COLO668 (cell line): Measurements from ENCODE around the gene GMIP.
"Not testable (repeated sequence)": the region's sequence is repeated elsewhere in the genome, so short reads cannot be mapped to it uniquely, and the experiment has no call there.

Source experiments
- DNase-seq: peaks from one replicate; lab custom pipeline; 2025; ENCODE audit not compliant: unreplicated experiment; lab: John Stamatoyannopoulos, UW

The GMIP gene

DNA sequence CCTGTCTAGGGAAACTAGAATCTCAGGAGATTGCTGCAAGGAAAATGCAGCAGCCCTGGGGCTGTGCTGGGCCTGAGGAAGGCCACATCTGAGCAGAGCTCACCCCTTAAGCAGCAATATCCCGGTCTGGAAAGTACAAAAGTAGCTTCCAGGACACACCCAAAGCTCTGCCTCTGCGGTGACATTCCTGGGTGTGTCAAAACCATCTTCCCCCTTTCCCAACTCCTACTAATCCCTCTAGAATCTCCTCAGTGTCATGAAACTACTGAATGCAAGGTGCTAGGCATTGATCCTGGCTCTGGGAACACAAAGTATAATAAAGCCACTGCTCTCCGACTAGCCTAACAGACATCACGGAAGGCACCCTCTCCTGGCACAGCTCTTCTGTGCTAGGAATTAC lies 30.0 kb downstream of the GMIP start:
- no peak for DNase-seq

DNA sequence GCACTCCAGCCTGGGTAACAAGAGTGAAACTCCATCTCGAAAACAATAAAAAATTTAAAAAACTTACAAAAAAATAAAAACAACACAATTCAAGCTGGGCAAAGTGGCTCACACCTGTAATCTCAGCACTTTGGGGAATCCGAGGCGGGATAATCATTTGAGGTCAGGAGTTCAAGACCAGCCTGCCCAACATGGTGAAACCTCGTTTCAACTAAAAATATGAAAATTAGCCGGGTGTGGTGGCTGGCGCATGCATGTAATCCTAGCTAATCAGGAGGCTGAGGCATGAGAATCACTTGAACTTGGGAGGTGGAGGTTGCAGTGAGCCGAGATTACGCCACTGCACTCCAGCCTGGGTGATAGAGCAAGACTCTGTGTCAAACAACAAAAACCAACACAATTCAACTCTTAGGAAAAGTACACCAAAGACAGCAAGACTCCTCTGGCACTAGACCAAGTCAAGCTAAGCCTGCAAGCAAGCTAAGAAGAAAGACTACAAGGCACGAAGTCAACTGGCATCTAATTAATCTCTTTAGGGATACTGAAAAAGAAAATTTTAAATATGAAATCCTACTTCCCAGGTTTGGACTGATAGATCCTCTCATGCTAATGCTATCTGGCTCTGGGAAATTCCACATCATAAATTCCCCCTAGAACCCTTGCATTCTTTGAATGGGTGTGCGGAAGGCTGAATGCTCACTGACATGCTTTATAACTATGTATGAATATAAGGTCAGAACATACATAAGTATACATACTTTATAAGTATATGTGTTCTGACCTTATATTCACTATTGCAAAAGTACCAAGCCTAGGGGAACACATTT lies 32.9 kb downstream of the GMIP start:
- DNase-seq, result no peak

DNA sequence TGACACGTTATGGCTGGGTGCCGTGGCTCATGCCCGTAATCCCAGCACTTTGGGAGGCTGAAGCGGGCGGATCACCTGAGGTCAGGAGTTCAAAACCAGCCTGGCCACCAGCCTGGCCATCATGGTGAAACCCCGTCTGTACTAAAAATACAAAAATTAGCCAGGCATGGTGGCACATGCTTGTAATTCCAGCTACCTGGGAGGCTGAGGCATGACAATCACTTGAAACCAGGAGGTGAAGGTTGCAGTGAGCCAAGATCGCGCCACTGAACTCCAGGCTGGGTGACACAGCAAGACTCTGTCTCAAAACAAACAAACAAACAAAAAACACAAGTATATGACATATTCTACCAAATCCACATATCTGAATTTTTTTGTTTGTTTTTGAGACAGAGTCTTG lies 36.8 kb downstream of the GMIP start:
- DNase-seq, result not testable (repeated sequence)

DNA sequence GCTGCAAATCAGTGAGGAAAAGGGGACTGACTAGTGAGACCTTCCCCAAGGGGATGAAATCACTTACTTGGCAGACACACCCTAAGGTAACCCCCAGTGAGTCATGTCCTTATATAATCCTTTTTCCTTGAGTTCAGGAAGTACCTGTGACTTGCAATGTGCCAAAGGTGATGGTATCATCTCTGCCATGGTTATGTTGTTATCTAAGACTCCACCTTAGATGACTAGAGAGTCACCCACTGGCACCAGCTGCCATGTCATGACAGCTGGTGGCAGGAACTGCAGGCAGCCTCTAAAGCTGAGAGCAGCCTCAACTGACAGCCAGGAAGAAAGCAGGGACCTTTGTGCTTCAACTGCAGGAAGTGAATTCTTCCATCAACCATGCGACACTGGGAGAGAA lies 37.4 kb downstream of the GMIP start:
- no peak for DNase-seq

DNA sequence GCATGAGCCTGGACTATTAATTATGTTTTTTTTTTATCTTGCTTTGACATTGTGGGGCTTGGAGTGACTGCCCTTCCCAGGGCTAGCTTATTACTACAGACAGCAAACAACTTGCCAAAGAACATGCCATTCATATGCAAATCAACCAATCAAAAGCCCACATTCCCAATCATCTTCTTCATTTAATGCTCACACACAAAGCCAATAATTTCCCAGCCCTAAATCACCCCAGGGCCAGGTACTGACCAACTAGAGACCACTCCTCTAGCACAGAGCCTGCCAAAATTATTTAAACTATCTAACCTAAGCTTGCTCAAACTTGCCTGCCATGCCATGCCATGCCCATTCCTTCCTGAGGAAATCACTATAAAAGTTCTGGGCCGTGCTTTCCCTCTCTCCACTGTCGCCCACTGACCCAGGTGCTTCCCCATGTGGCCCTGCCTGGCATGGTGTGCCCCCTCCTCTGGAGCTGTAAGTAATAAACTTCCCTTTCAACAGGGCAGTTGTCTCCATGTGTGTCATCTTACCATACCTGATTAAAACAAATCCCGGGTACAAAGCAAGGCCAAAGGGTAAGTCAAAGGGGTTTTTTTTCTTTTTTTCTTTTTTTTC lies 40.6 kb downstream of the GMIP start:
- no peak for DNase-seq

DNA sequence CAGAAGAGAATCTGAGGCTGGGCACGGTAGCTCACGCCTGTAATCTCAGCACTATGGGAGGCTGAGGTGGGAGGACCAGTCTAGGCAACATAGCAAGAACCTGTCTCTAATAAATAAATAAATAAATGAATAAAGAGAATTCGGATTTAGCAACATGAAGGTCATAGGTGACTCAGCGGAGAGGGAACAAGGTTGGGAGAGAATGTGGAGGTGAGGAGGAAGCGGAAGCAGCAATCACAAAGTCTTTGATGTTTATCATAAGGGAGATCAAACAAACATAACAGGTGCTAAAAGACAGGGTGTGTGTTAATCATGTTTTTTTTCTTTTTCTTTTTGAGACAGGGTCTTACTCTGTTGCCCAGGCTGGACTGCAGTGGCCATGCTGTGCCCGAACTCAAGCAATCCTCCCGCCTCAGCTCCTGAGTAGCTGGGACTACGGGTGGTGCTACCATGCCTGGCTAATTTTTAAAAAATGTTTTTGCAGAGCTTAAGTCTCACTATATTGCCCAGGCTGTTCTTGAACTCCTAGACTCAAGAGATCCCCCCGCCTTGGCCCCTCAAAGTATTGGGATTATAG lies 41.2 kb downstream of the GMIP start:
- DNase-seq, result no peak

DNA sequence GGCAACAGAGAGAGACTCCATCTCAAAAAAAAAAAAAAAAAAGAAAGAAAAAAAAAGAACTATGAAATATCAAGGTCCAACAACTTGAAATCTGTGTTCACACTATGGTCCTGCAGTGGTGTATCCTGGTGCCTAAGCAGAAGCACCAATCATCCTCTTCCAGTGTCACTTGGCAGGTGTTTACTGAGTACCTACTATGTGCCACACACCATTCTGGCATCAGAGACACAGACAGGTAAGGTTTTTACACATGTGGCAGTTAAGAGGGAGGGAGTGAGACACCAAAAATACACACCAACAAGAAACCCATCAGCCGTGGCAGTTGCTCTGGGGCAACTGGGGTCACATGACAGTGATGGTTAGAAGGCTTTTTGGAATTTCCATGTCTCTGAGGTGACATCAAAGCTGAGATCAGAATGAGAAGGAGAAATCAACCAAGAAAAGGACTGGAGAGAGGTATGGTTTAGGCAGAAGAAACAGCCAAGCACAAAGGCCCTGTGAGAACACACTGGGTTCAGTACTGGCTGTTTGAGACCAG lies 42.6 kb downstream of the GMIP start:
- DNase-seq, result no peak

DNA sequence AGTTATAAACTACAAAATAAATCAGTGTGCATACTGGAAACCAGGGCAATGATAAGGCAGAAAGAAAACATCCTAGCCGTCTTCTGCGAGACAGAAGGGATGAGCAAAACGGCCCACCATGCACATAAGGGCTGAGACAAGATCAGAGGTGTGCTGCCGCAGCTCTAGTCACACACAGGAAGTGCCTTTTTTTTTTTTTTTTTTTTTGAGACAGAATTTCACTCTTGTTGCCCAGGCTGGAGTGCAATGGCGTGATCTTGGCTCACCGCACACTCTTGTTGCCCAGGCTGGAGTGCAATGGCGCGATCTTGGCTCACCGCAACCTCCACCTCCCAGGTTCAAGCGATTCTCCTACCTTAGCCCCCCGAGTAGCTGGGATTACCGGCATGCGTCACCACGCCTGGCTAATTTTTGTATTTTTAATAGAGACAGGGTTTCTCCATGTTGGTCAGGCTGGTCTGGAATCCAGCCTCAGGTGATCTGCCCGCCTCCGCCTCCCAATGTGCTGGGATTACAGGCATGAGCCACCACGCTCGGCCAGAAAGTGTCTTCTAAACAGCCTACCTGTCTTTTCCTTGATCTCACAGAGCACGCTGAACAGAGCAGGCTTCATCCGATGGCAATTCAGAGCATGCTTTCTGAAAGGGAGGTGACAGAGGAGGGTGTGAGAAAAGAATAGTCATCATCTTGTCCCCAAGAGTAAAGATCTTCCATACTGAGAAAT lies 44.6 kb downstream of the GMIP start:
- not testable (repeated sequence) for DNase-seq

DNA sequence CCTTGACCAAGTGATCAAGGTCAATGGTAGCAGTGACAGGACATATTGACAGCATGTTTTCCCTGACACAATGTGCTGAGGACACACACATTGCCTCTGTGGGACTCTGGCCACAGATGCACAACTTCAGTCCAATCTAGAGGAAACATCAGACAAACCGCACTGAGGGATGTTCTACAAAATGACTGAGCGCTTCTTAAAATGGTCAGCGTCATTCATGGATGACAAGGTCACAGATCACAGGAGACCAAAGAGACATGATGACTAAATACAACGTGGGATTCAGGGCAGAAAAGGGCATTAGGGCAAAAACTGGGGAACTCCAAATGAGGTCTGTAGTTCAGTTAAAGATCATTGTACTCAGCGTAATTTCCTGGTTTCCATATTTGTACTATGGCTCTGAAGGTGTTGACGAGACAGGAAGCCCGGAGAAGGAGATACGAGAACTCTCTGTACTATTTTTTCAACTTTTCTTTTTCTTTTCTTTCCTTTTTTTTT lies 45.6 kb downstream of the GMIP start:
- DNase-seq, result no peak

DNA sequence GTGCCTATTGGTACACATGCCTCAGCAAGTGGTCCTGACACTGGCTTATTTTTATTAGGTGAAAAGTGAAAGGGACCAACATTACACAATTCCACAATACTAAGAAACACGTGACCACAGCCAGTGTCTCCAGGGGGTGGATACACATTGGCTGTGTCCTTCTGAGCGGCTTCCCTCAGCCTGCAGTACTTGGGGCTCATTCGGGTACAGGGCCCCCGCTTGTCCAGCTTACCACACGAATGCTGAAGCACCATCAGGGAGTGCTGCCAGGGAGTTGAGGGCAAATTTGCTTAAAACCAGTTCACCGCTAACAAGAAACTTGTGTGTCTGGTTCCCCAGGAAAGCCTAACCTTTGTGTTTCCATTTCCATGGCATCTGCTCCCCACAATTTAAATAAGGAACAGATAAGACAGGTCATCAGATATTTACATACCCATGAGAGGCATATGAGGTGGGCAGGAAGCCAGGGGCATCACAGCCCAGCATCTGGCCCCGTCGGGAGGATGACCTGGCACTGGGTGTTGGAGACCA lies 48.2 kb downstream of the GMIP start:
- DNase-seq, result no peak

DNA sequence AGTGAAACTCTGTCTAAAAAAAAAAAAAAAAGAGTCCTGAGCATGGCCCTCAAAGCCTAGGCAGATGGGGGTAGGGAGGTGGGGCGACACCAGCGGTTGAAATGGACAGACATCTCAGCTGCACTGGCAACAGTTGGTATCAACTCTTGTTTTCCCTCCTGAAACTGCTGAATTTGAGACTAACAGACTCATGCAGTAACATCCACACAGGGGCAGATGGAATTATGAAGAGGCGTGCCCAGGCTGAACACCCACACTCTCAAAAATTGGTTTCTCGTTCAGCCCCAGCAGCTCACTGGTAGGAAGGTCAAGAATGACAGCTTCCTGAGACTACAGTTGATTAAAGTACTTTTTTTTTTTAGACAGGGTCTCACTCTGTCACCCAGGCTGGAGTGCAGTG lies 49.1 kb downstream of the GMIP start:
- no peak for DNase-seq

DNA sequence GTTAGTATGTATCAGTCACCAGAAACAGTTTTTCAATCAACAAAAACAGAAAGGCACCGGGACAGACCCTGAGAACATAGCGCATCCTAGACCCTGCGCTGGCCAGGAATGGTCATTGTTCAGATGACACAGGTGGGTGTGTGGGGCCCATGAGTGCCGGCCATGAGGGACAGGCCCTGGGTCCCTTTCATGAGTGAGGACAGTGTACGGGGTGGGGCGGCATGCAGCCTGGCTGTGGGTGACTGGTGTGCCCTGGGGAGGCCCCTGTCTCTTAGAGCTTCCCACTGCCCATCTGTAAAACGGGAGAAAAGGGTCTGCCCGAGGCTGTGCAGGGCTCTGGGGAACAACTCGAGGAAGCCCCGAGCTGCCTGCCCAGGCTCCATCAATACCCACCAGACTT lies 50.8 kb downstream of the GMIP start:
- no peak for DNase-seq

DNA sequence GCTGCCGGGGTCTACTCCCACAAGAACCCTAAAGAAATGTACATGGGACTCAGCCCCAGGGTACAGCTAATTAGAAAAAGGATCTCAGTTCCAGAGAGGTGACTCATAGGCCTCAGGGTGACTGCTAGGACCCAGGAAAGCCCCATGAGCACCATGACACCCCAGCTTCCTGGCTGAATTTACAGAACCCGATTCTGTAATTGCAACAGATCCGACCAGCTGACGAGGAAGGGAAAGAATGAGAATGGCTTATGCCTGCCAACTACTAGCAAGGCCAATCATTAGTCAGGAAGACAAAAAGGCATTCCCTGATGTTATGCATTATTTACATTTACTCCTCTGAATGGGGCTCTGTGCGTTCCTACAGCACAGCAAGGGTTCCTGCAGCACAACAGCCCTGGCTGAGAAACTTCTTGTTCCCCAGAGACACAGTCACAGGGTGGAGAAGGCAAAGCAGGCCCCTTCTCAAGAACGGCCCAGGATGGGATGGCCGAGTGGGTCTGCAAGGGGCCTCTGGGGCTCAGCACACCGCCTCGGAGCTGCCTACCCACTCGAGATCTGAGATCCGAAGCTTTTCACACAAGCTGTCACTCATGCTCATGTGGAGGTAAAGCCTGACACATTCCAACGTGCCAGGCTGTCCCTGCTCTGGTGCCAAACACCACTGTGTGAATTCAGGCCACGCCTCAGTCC lies 52.2 kb downstream of the GMIP start:
- no peak for DNase-seq

DNA sequence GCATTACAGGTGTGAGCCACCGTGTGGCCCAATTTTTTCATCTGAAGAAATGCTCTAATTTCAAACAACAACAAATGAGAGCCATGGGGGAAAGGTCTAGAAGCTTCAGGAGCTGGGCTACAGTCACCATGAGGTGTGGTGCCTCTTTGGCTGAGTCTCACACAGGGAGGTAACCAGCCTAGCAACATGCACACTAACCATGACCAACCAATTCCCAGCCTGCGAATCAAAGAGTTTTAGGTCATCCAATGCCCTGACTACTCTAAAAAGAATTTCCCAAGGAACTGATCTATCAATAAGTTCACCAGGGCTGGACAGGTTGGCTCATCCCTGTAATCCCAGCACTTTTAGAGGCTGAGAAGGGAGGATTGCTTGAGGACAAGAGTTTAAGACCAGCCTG lies 54.9 kb downstream of the GMIP start:
- no peak for DNase-seq

DNA sequence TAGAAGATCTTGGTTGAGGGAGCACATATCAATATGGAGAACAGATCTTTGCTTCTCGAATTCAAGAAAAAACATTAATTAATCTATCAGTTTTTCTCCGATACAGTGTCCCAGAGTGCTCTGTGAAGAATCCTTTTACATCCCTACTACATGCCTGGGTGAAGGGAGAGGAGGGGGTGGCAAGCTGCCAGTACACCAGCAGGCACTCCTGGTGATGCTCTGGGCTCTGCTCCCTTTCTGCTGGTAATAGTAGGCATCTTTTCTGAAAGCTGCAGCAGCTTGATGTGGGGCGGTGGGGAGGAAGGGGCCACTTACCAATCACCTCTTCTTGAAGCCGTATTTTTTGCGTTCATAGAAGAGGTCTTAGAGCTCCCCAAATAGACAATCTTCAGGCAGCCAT lies 55.7 kb downstream of the GMIP start:
- DNase-seq, result no peak

DNA sequence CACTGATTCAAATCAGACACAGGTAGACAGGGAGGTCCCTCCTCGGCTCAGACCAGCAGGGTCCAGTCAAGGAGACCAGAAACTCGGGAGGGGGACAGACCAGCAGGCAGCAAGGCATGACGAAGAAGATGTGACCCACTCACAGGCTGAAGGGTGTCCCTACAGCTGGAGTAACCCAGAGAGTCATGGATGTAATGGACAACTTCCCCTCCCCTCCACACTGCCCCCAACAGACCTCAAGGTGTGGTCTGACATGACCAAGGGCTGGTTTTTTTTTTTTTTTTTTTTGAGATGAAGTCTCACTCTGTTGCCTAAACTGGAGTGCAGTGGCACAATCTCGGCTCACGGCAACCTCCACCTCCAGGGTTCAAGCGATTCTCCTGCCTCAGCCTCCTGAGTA lies 59.1 kb downstream of the GMIP start:
- no peak for DNase-seq

DNA sequence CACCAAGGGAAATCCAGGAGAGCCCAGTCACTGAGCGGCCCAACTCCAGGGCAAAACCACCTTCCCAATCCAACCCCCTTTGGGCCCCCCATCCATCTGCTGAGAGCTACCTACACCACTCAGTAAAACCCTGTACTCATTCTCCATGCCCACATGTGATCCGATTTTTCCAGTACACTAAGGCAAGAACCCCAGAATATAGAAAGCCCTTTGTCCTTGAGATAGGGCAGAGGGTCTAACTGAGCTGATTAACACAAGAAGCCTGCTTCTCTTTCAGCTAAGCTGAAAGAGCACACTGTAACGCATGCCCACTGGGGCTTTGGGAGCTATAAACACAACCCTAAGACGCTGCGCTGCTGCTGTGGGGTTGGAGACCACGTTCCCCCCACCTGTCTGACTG lies 61.0 kb downstream of the GMIP start:
- no peak for DNase-seq

DNA sequence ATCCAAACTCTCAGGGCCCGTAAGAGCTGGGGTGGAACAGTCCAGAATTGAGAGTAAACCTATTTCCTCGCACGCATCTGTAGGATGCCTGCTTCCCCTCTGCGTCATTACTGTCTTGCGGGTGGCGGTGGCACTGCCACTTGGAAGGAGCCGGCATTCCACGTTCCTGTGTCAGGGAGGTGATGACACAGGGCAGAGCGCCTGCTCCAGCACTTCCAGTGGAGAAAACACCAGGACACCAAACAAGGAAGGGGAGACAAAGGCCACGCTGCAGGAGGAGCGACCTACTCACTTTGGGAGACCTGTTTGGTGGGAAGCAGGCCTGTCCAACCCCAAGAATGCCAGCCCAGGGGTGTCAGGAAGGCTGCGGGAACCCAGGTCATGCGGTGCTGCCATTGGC lies 62.1 kb downstream of the GMIP start:
- DNase-seq, result no peak

DNA sequence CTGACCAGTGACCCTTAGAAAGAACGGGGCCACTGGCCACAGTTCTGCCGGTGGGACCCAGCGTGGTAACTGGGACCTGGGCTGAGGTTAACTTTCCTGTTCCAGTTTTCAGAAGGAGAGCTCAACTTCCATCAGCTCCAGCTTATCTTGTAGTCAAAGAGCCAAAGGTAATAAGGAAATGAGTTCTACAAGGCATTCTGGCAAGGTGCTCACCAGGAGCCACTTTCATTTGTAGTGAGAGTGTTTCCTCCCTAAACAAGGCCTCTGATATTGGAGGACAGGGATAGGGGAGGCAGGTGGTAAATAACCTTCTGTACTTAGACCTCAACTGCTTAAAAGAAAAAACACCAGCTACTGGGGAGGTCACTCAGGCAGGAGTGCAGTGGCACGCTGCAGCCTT lies 63.0 kb downstream of the GMIP start:
- no peak for DNase-seq

DNA sequence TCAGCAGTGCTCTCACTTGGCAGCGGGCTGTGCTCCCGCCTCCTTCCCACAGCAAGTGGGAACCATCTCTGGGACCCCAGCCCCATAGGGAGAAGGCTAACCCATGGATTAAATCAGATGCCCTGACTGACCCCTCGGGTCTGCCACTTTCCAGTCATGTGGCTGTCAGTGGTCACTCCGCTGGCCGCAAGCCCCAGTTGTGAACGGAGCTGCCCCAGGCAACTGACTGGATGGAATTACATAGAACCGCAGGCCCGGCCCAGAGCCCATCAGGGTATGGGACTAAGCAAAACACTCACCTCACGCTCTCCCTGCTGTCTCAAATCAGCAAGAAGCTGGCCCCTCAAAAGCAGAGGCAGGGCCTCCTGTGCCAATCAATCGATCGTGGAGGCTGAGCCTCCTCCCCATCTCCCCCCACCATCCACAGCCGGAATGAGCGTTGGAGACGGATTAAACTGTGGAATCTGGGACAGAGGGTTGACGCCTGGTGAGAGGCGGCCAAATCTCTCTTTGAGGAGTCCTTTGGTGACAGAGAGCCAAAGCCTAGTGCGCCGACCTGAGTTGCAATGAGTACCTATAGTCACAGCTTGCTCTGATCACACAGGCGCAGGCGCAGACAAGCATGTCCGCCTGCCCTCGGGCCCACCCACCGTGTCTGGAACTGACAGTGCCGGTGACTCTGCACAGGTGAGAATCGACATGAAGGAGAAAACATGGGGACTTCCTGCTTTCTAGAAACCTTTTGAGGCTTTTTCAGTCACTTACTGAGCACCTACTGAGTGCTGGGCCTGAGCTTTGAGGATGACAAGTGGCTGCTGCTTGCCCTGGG lies 63.7 kb downstream of the GMIP start:
- DNase-seq, result no peak
